Neural crest cell (in vitro differentiated cells): ENCODE measurements around the gene TP73. TPM values are rescaled to one million over a fixed set of nuclear protein-coding genes. Genes with fewer than 3 reads are reported as not detected.

Experiments used
- DNase-seq: peaks from one replicate; pipeline ENCODE4 v3.0.0; 2021; ENCODE audit warnings: low read depth, mixed read lengths, low spot score
- H3K27ac Mint-ChIP-seq: one replicate; pipeline ENCODE4 v1.8.0; 2021; ENCODE audit warnings: mild to moderate bottlenecking, mixed read lengths; ENCODE audit not compliant: unreplicated experiment
- H3K27me3 Mint-ChIP-seq: 2 replicates; pipeline ENCODE4 v1.8.0; 2021; ENCODE audit warnings: low read depth, mild to moderate bottlenecking, mixed read lengths
- H3K36me3 Mint-ChIP-seq: 2 replicates; pipeline ENCODE4 v1.8.0; 2021; ENCODE audit warnings: low read depth, mild to moderate bottlenecking, mixed read lengths
- H3K4me1 Mint-ChIP-seq: 2 replicates; pipeline ENCODE4 v1.8.0; 2021; ENCODE audit warnings: mixed read lengths
- H3K4me3 Mint-ChIP-seq: one replicate; pipeline ENCODE4 v1.8.0; 2021; ENCODE audit warnings: mild to moderate bottlenecking, mixed read lengths
- H3K9me3 Mint-ChIP-seq: 2 replicates; pipeline ENCODE4 v1.8.0; 2021; ENCODE audit warnings: mixed read lengths
- total RNA-seq: library from RNA; stranded (reverse); gene quantifications from 2 replicates; pipeline ENCODE4 v1.2.1, GENCODE V29; 2021
- TF ChIP-seq, protein P1 (sequence below): fragments of 200-600 bp; sonication (generic); conservative IDR thresholded peaks from 2 replicates; pipeline ENCODE4 v1.5.0; 2021; ENCODE audit warnings: antibody characterized with exemption, mild to moderate bottlenecking

The TP73 gene
- total RNA-seq, 1 donor from 2014 or later = 1.5 TPM

DNA sequence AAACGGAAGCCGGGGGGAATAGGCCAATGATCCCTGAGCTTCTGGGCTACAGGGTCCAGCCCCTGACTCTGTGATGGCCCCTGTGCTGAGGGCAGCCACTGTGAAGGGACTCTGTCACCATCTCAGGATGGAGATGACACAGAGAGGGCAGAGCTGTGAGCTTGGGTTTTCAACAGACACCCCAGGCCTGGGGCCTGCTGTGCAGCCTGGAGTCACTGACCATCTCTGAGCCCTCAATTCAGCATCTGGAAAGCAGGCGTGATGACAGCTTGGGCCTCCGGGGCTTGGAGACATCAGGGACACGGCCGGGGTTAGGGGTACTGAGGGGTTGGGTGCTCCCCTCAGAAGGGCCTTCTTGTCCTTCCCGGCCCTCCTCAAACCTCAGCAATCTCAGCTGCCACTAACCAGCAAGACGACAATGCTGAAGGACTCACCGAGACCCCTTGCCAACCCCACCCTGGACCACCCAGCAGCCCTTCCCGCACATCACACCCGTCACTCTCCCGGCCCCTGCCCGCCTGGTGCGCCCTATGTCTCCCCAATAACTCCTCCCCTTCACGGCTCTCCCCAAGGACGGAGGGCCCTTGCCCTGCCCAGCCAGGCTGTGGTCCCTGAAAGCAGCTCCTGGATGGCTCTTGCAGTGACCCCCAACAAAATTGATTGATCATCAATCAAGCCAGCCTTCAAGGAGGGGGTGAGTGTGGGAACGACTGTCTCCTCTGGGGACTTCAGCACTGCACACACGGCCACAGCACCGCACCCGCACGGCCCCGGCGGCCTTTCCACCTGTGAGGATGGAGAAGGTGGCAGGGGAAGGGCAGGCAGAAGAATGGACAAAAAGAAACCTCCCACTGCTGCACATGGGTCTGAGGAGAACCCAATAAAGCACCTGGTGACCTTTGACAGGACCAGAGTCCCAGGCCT lies 45.3 kb upstream of the TP73 start:
- TF ChIP-seq, protein P1, sequence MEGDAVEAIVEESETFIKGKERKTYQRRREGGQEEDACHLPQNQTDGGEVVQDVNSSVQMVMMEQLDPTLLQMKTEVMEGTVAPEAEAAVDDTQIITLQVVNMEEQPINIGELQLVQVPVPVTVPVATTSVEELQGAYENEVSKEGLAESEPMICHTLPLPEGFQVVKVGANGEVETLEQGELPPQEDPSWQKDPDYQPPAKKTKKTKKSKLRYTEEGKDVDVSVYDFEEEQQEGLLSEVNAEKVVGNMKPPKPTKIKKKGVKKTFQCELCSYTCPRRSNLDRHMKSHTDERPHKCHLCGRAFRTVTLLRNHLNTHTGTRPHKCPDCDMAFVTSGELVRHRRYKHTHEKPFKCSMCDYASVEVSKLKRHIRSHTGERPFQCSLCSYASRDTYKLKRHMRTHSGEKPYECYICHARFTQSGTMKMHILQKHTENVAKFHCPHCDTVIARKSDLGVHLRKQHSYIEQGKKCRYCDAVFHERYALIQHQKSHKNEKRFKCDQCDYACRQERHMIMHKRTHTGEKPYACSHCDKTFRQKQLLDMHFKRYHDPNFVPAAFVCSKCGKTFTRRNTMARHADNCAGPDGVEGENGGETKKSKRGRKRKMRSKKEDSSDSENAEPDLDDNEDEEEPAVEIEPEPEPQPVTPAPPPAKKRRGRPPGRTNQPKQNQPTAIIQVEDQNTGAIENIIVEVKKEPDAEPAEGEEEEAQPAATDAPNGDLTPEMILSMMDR = no peak
- DNase-seq = no peak
- Mint-ChIP-seq H3K27me3 (peaks cover 4% of the 10 kb centered on the region), H3K4me1 (peaks cover 26% of the 10 kb centered on the region), H3K36me3 (no peaks in the 10 kb centered on the region), H3K27ac (peak overlapping the region; percentile 6), H3K9me3 (no peaks in the 10 kb centered on the region), H3K4me3 (no peak overlapping the region)

DNA sequence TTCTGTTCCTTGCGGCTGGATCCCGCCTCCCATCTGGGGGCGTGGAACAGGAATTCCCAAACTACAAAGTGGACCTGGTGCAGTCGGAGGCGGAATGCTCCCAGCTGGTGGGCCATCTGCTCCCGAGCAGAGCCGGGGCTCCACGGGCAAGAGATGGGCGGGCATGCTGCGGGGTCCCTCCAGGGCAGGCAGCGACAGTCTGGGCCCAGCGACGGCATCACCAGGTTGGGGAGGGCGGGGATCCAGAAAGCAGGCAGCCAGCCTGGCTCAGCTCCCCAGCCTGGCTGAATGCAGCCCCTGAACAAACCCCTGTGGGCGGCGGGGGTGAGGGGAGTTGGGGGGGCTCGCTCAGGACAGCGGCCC lies 44.6 kb upstream of the TP73 start:
- Mint-ChIP-seq H3K27ac (no peak overlapping the region), H3K4me3 (no peak overlapping the region), H3K9me3 (no peaks in the 10 kb centered on the region), H3K4me1 (peaks cover 26% of the 10 kb centered on the region), H3K36me3 (no peaks in the 10 kb centered on the region), H3K27me3 (peaks cover 7% of the 10 kb centered on the region)
- DNase-seq = no peak
- TF ChIP-seq, protein P1 = no peak

DNA sequence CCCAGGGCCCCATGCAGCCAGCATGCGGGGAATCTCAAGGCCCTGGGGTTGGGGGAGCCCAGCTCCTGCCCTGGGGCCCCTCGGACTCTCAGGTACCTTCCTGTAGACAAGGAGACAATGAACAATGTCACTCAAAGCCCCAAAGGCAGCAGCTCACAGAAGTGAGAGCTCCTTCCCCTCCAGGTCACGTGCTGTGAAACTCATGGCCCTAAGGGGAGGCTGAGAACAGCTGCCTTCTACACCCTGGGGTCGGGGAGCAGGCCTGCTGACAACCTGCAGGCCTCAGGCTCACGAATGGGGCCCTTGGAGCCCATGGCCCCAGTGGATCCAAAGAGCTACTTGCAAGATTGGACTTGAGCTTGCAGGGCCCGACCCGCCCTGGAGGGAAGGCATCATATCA lies 44.2 kb upstream of the TP73 start:
- DNase-seq = no peak
- peak overlapping the region; percentile 72 for H3K4me3 Mint-ChIP-seq
- TF ChIP-seq, protein P1 = no peak
- H3K36me3 Mint-ChIP-seq = no peaks in the 10 kb centered on the region
- H3K27me3 Mint-ChIP-seq = peaks cover 12% of the 10 kb centered on the region
- no peaks in the 10 kb centered on the region for H3K9me3 Mint-ChIP-seq
- no peak overlapping the region for H3K27ac Mint-ChIP-seq
- peaks cover 26% of the 10 kb centered on the region for H3K4me1 Mint-ChIP-seq

DNA sequence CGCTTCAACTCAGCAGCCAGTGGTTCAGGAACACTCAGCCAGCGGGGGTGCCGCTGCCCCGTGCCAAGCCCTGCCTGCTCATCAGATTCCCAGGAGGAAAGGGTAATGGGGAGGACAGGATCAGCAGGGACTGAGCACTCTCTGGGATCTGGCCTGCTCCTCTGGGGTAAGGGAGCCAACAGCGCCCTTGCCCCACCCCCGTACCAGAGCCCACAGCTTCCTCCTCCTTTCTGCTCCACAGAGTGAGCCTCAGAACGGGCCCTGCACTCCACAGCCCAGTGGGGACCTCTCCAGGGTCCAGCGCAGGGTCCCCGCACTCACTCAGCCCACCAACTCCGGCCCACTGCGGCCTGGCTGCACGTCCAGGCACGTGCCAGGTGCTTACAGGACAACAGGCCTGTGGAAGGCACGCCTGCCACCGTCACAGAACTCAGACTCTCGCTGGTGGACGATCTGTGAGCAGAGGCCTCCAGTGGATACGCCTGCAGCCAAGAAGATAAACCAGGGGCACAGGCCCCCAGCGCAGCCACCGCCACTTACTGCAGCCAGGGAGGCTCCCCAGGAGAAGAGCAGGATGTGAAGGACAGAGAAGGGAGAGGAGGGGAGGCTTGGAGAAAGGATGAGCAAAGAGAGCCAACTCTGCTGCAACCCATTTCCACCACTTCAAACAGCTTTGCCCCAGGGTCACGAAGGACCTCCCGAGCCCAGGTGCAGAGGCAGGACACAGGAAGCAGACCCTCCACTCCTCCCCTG lies 43.1 kb upstream of the TP73 start:
- Mint-ChIP-seq H3K27me3 (peaks cover 22% of the 10 kb centered on the region), H3K27ac (no peak overlapping the region), H3K4me1 (peaks cover 27% of the 10 kb centered on the region), H3K36me3 (no peaks in the 10 kb centered on the region), H3K9me3 (no peaks in the 10 kb centered on the region), H3K4me3 (peak overlapping the region; percentile 70)
- DNase-seq = no peak
- TF ChIP-seq, protein P1 = no peak

DNA sequence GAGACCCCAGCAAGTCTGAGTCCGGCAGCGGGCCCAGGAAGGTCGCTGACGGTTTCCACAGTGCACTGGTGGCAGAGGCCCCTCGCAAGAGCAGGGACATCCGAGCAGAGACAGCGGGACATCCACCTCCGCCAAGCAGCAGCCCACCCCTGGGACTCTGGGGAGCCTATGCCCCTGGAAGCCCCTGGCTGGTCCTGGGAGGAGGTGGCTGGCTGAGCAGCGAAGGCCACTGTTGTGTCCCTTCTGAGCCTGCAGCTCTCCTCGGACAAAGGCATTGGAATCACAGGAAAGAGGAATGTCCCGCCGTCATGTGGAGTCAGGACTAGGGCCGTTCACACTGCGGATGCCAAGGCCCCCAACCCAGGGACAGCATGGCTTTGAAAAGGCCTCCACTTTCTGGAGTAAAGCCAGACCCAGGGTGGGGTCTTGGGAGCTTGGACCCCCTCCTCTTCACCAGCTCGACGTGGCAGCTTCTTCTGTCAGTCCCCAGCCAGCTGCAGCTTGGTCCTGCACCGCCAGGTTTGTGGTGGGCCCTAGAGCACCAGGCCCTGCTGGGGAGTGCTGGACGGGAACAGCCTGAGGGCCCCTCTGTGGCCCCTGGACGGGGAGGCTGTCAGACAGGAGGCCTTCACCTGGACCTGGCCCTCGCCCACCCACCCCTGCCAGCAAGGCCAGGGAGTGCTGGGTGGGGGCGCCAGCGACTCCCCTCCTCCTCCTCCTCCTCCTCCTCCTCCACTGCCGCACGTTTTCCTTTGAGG lies 42.4 kb upstream of the TP73 start:
- no peak for DNase-seq
- peaks cover 30% of the 10 kb centered on the region for H3K27me3 Mint-ChIP-seq
- H3K4me3 Mint-ChIP-seq = peak overlapping the region; percentile 94
- peaks cover 34% of the 10 kb centered on the region for H3K4me1 Mint-ChIP-seq
- no peaks in the 10 kb centered on the region for H3K9me3 Mint-ChIP-seq
- TF ChIP-seq, protein P1 = no peak
- no peaks in the 10 kb centered on the region for H3K36me3 Mint-ChIP-seq
- no peak overlapping the region for H3K27ac Mint-ChIP-seq
